Astrocyte of the cerebellum (primary cell): ENCODE results near the gene ATPAF1.
"Not testable (repeated sequence)": the region's sequence is repeated elsewhere in the genome, so short reads cannot be mapped to it uniquely, and the experiment has no call there.

Experiments
- DNase-seq: peaks from one replicate; pipeline ENCODE4 v3.0.0-alpha.2; 2011; ENCODE audit warnings: low read depth
- H3K4me3 ChIP-seq: 2 replicates; pipeline ENCODE4 v1.5.1; 2011; ENCODE audit warnings: mild to moderate bottlenecking, low read depth, low read length, moderate library complexity
- CTCF ChIP-seq: IDR thresholded peaks from 2 replicates; pipeline ENCODE4 v1.5.1; 2012; ENCODE audit warnings: low read length, low read depth, moderate library complexity, mild to moderate bottlenecking; ENCODE audit errors: missing control alignments
- in situ Hi-C: cut with HindIII; loops from 2 replicates; pipeline ENCODE4 v1.10.0; 2017; ENCODE audit warnings: low sequenced_read_pairs

ATPAF1 gene

GRCh38 chr1:46673749-46674182 lies 5.6 kb upstream of the ATPAF1 start:
- no peak overlapping the region for H3K4me3 ChIP-seq
- no peak for DNase-seq
- no peak for TF ChIP-seq CTCF
- in situ Hi-C loops: no loop called here

- no peak overlapping the region for H3K4me3 ChIP-seq
- in situ Hi-C loops: no loop called here
- TF ChIP-seq CTCF: no peak
- DNase-seq: no peak
Observed at GRCh38 chr1:46672696-46673095, 4.5 kb upstream of the ATPAF1 start.

GRCh38 chr1:46671554-46671953 lies 3.4 kb upstream of the ATPAF1 start, which contains the start of gene TEX38:
Gene TEX38, plus strand, starts transcription at chr1:46671854. Its CDS starts 81 bp downstream, at chr1:46671935.
- in situ Hi-C loops: no loop called here
- no peak within 1 kb of the TSS for H3K4me3 ChIP-seq
- DNase-seq: no peak
- no peak for TF ChIP-seq CTCF

- DNase-seq: no peak
Observed at GRCh38 chr1:46670134-46670533, 2.0 kb upstream of the ATPAF1 start.

GRCh38 chr1:46665983-46666382 lies 2.2 kb downstream of the ATPAF1 start:
- TF ChIP-seq CTCF: peak; percentile 7
- no peak for DNase-seq
- in situ Hi-C loops: loop anchor here (5.0 kb wide), 1 partner anchor 36 kb away; no protein-coding TSS in a partner anchor
- no peak overlapping the region for H3K4me3 ChIP-seq

More at GRCh38 chr1:46670134-46670533, 2.0 kb upstream of the ATPAF1 start:
- no peak for TF ChIP-seq CTCF
- H3K4me3 ChIP-seq: no peak overlapping the region
- in situ Hi-C loops: no loop called here

GRCh38 chr1:46662919-46663318 lies 5.2 kb downstream of the ATPAF1 start:
- DNase-seq, in situ Hi-C loops, H3K4me3 ChIP-seq: not testable (repeated sequence)

- H3K4me3 ChIP-seq, in situ Hi-C loops, DNase-seq: not testable (repeated sequence)
Observed at GRCh38 chr1:46660116-46660515, 8.0 kb downstream of the ATPAF1 start.

- no peak for TF ChIP-seq CTCF
- no peak overlapping the region for H3K4me3 ChIP-seq
- in situ Hi-C loops: no loop called here
- no peak for DNase-seq
Observed at GRCh38 chr1:46659307-46659870, 8.8 kb downstream of the ATPAF1 start.
